IMR-90 (cell line): ENCODE results near the gene CCN6. TPM values are rescaled to one million over a fixed set of nuclear protein-coding genes. Genes with fewer than 3 reads are reported as not detected.

Experiments used
- ATAC-seq: fragments of 200-7000 bp; cut with Tn5 transposase; 2 replicates; pipeline ENCODE4 v1.9.1; 2020; ENCODE audit warnings: low read depth, mild to moderate bottlenecking, moderate library complexity
- BruUV-seq: library from RNA; stranded (reverse); fragments of 400-500 nt; replicated peaks from 2 replicates; lab custom pipeline; 2021; lab: Mats Ljungman, UMichigan
- CTCF ChIA-PET: fragments of 300-600 bp; formaldehyde crosslinking; extraction: SDS; loops from one replicate; lab custom pipeline; 2021; ENCODE audit warnings: antibody characterized with exemption; lab: Yijun Ruan, JAX
- POLR2A ChIA-PET: fragments of 300-600 bp; sonication (Branson Sonifier 250); formaldehyde crosslinking; loops from one replicate; lab custom pipeline; 2022; ENCODE audit warnings: antibody characterized with exemption; ENCODE audit not compliant: unreplicated experiment; lab: Charles Lee
- DNase-seq: peaks from one replicate; pipeline ENCODE4 v3.0.0; 2013
- H2AFZ ChIP-seq: replicated peaks from 2 replicates; pipeline ENCODE3; 2013; ENCODE audit warnings: low read length, mild to moderate bottlenecking; ENCODE audit not compliant: poor library complexity
- H2AK5ac ChIP-seq: 2 replicates; pipeline ENCODE4 v1.6.1; 2013; ENCODE audit warnings: low read depth, low read length, inconsistent platforms
- H2AK9ac ChIP-seq: replicated peaks from 2 replicates; pipeline ENCODE3; 2013; ENCODE audit warnings: mild to moderate bottlenecking, low read depth, low read length, moderate library complexity; ENCODE audit not compliant: poor library complexity
- H2BK120ac ChIP-seq: 2 replicates; pipeline ENCODE4 v1.6.1; 2013; ENCODE audit warnings: low read depth, low read length, inconsistent platforms
- H2BK15ac ChIP-seq: 3 replicates; pipeline ENCODE4 v1.6.1; 2013; ENCODE audit warnings: low read depth, low read length, inconsistent platforms
- H2BK20ac ChIP-seq: 2 replicates; pipeline ENCODE4 v1.6.1; 2013; ENCODE audit warnings: low read depth, mild to moderate bottlenecking, inconsistent platforms, low read length, moderate library complexity
- H2BK5ac ChIP-seq: 2 replicates; pipeline ENCODE4 v1.6.1; 2013; ENCODE audit warnings: mild to moderate bottlenecking, low read depth, low read length, inconsistent platforms; ENCODE audit not compliant: poor library complexity, severe bottlenecking
- H3K14ac ChIP-seq: replicated peaks from 2 replicates; pipeline ENCODE4 v1.6.1; 2013; ENCODE audit warnings: low read depth, low read length, inconsistent platforms
- H3K18ac ChIP-seq: 2 replicates; pipeline ENCODE4 v1.6.1; 2013; ENCODE audit warnings: low read depth, low read length, control low read depth
- H3K23ac ChIP-seq: 2 replicates; pipeline ENCODE4 v1.6.1; 2013; ENCODE audit warnings: low read depth, low read length, inconsistent platforms
- H3K27ac ChIP-seq: 2 replicates; pipeline ENCODE4 v1.5.1; 2013; ENCODE audit warnings: mild to moderate bottlenecking, control low read depth, low read length; ENCODE audit not compliant: insufficient read depth
- H3K27me3 ChIP-seq: 2 replicates; pipeline ENCODE4 v1.6.1; 2013; ENCODE audit warnings: low read length; ENCODE audit not compliant: control insufficient read depth, insufficient read depth
- H3K36me3 ChIP-seq: 2 replicates; pipeline ENCODE4 v1.6.1; 2013; ENCODE audit warnings: low read length, mixed read lengths; ENCODE audit not compliant: control insufficient read depth, insufficient read depth
- H3K4ac ChIP-seq: 2 replicates; pipeline ENCODE4 v1.6.1; 2013; ENCODE audit warnings: low read depth, low read length, inconsistent platforms
- H3K4me1 ChIP-seq: 2 replicates; pipeline ENCODE4 v1.6.1; 2013; ENCODE audit warnings: low read length, mixed read lengths; ENCODE audit not compliant: control insufficient read depth, insufficient read depth
- H3K4me2 ChIP-seq: 2 replicates; pipeline ENCODE4 v1.6.1; 2013; ENCODE audit warnings: low read depth, mild to moderate bottlenecking, control low read depth, low read length, moderate library complexity
- H3K4me3 ChIP-seq: 2 replicates; pipeline ENCODE4 v1.5.1; 2013; ENCODE audit warnings: low read depth, mild to moderate bottlenecking, control low read depth, low read length, moderate library complexity; ENCODE audit not compliant: insufficient read depth
- H3K56ac ChIP-seq: 2 replicates; pipeline ENCODE4 v1.6.1; 2013; ENCODE audit warnings: low read length, inconsistent platforms; ENCODE audit not compliant: insufficient read depth; ENCODE audit errors: extremely low read depth
- H3K79me1 ChIP-seq, 2 experiments: 2 replicates each; pipeline ENCODE4 v1.6.1; 2013; ENCODE audit warnings: low read length in 2 of 2, inconsistent platforms in 1 of 2, low read depth in 1 of 2
- H3K9ac ChIP-seq: 2 replicates; pipeline ENCODE4 v1.6.1; 2013; ENCODE audit warnings: low read depth, low read length, control low read depth
- H3K9me1 ChIP-seq: 2 replicates; pipeline ENCODE4 v1.6.1; 2013; ENCODE audit warnings: low read length, inconsistent platforms; ENCODE audit not compliant: insufficient read depth
- H3K9me3 ChIP-seq: 2 replicates; pipeline ENCODE4 v1.6.1; 2013; ENCODE audit warnings: low read length; ENCODE audit not compliant: control insufficient read depth, insufficient read depth
- H4K20me1 ChIP-seq: 2 replicates; pipeline ENCODE4 v1.6.1; 2013; ENCODE audit warnings: low read length, inconsistent platforms; ENCODE audit not compliant: insufficient read depth
- H4K5ac ChIP-seq: 2 replicates; pipeline ENCODE4 v1.6.1; 2013; ENCODE audit warnings: mild to moderate bottlenecking, low read depth, low read length, control low read depth
- H4K8ac ChIP-seq, 2 experiments: 2 replicates each; pipeline ENCODE4 v1.6.1; 2013; ENCODE audit warnings: low read depth in 2 of 2, low read length in 2 of 2, control low read depth in 1 of 2, inconsistent platforms in 1 of 2
- H4K91ac ChIP-seq: 2 replicates; pipeline ENCODE4 v1.6.1; 2013; ENCODE audit warnings: low read depth, low read length, inconsistent platforms; ENCODE audit not compliant: insufficient read depth
- CEBPB ChIP-seq: IDR thresholded peaks from 2 replicates; pipeline ENCODE4 v1.6.1; 2012; ENCODE audit warnings: low read depth, low read length, improper control_type of control experiment
- CHD1 ChIP-seq: IDR thresholded peaks from 2 replicates; pipeline ENCODE4 v1.6.1; 2012; ENCODE audit warnings: low read depth, low read length, improper control_type of control experiment
- FOS ChIP-seq: fragments of 150-350 bp; IDR thresholded peaks from 2 replicates; pipeline ENCODE4 v1.6.1; 2016; ENCODE audit warnings: low read depth, low read length
- NFE2L2 ChIP-seq: fragments of 150-350 bp; IDR thresholded peaks from 2 replicates; pipeline ENCODE4 v1.6.1; 2016; ENCODE audit warnings: low read depth, mild to moderate bottlenecking, low read length
- POLR2A ChIP-seq: IDR thresholded peaks from 2 replicates; pipeline ENCODE4 v1.6.1; 2012; ENCODE audit warnings: mild to moderate bottlenecking, low read depth, low read length
- RAD21 ChIP-seq: IDR thresholded peaks from 2 replicates; pipeline ENCODE4 v1.6.1; 2012; ENCODE audit warnings: low read length, improper control_type of control experiment
- RCOR1 ChIP-seq: IDR thresholded peaks from 2 replicates; pipeline ENCODE4 v1.6.1; 2012; ENCODE audit warnings: mild to moderate bottlenecking, low read length, improper control_type of control experiment; ENCODE audit not compliant: insufficient replicate concordance
- WGBS, 2 experiments: methylation state at CpG; one replicate each; pipeline versions ENCODE4 v1.1.5 to v1.1.7; 2013; ENCODE audit warnings: missing lambda C conversion rate in 2 of 2; ENCODE audit not compliant: insufficient read length in 1 of 2; ENCODE audit errors: extremely low coverage in 2 of 2; 5-methylcytosine and 5-hydroxymethylcytosine counted together
- dilution Hi-C: fragments of 300-500 bp; cut with HindIII; formaldehyde crosslinking; loops from one replicate; pipeline ENCODE4 v1.14.3; 2018; ENCODE audit warnings: low sequenced_read_pairs; ENCODE audit not compliant: unreplicated experiment
- in situ Hi-C: fragments of 300-500 bp; cut with MboI; formaldehyde crosslinking; loops from 3 replicates; pipeline ENCODE4 v1.14.3; 2019; ENCODE audit warnings: low sequenced_read_pairs, inconsistent platforms, mixed read lengths
- intact Hi-C: fragments of 100-400 bp; cut with micrococcal nuclease; formaldehyde crosslinking; loops from 2 replicates; pipeline ENCODE4 v1.10.0; 2022
- polyA plus RNA-seq, 3 experiments: library from polyadenylated mRNA; depleted of rRNA; stranded (reverse); fragments of >200 nt; gene quantifications; 2 replicates each; pipeline ENCODE4 v1.2.3, GENCODE V29; 2012; ENCODE audit warnings: low replicate concordance in 1 of 3
- total RNA-seq: library from RNA; depleted of rRNA; stranded (reverse); fragments of >200 nt; gene quantifications from 2 replicates; pipeline ENCODE4 v1.2.3, GENCODE V29; 2012
- TF ChIP-seq, protein P1 (sequence below): conservative IDR thresholded peaks from 2 replicates; pipeline ENCODE4 v1.5.1; 2012; ENCODE audit warnings: mild to moderate bottlenecking, low read depth, low read length, improper control_type of control experiment

Gene CCN6
- total and polyA plus RNA-seq, 2 of the 4 experiments (the other 2 are of a cell fraction), result not detected

DNA sequence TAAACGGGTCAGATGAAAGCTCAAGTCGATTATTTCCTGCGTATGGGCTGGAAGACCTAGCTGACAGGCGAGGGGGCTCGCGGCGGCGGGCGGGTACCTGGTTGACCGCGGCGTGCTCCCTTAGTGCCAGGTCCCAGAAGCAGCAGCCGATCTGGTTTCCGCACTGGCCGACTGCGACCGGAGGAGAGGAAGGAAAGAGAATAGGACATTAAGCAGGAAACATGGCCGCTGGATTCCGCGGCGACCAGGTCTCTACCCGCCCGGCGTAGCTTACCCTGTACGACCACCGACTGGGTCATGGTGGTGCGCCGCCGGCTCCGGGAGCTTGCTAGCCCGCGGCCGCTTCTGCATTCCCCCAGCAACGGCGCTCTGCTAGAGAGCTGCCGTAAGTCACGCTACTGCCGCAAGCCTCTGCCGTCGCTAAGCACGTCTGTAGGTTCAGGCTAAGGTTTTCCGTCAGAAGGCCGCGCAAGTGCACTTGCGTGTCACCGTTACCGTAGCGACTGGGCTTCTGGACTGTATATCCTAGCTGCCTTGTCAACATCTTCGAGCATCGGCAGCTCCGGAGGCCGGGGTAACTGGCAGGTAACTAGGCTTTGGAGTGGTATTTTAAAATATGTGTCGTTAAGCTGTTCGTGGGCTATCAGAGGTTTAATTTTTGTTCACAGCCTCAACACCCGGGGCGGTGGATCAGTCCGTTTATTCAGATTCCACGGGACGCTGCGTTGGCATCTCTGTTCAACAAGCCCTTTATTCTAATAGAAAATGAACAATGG lies 33.4 kb downstream of the CCN6 start, which contains the start of the genes FAM229B and TUBE1 (continued):
- TF ChIP-seq RAD21 (0 out of 2 replicates have a peak, but pooled peaks have one; percentile 3), CHD1 (no peak), NFE2L2 (no peak)

GRCh38 chr6:112087916-112088315 lies 34.0 kb downstream of the CCN6 start:
- Histone ChIP-seq H2AK9ac (no peak overlapping the region), H3K79me1 (peaks cover 3 to 7% of the 10 kb centered on the region in 2 experiments; a peak in 1 of 4 replicates), H2AFZ (peak overlapping the region; percentile 95), H3K4me1 (no peaks in the 10 kb centered on the region), H4K20me1 (no peaks in the 10 kb centered on the region), H3K9me3 (no peaks in the 10 kb centered on the region), H3K9ac (peak overlapping the region; percentile 59; the same call in 1 of the 2 replicates), H3K4me2 (peak overlapping the region; percentile 98), H3K27me3 (no peaks in the 10 kb centered on the region), H3K9me1 (no peaks in the 10 kb centered on the region), H3K4me3 (peak overlapping the region; percentile 69), H2AK5ac (no peak overlapping the region), H3K27ac (no peak overlapping the region), H3K23ac (peak overlapping the region; percentile 75), H4K8ac (peak overlapping the region; percentile 25 to 82; a peak in 3 of 4 replicates), H4K91ac (0 out of 2 replicates have a peak overlapping the region, but pooled peaks have one; percentile 9), H4K5ac (peak overlapping the region; percentile 10; the same call in 1 of the 2 replicates), H2BK15ac (no peak overlapping the region), H3K14ac (peak overlapping the region; percentile 71), H2BK5ac (peak overlapping the region; percentile 4), H2BK20ac (no peak overlapping the region), H3K18ac (no peak overlapping the region; the same call in 1 of the 2 replicates), H3K36me3 (no peaks in the 10 kb centered on the region), H2BK120ac (0 out of 2 replicates have a peak overlapping the region, but pooled peaks have one; percentile 39), H3K56ac (peak overlapping the region; percentile 7; the same call in 1 of the 2 replicates), H3K4ac (peak overlapping the region; percentile 45; the same call in 1 of the 2 replicates)
- peak; percentile 7 for DNase-seq
- WGBS, 2 experiments, result no CpG with 5 or more reads among the region's 7 CpGs
- intact Hi-C loops (loop anchor here (2.0 kb wide), 1 partner anchor 75 kb away; no protein-coding TSS in a partner anchor), dilution Hi-C loops (no loop called here), in situ Hi-C loops (no loop called here)
- CTCF ChIA-PET, result interaction anchor here (0.7 to 2.4 kb wide), 6 partner anchors 8 to 85 kb away, joined by 3 to 13 read pairs (median 3); no protein-coding TSS in a partner anchor
- no TSS peak for BruUV-seq
- ATAC-seq, result no peak
- no peak for TF ChIP-seq CEBPB
- no peak for TF ChIP-seq CHD1
- TF ChIP-seq FOS, result no peak
- TF ChIP-seq, protein P1, sequence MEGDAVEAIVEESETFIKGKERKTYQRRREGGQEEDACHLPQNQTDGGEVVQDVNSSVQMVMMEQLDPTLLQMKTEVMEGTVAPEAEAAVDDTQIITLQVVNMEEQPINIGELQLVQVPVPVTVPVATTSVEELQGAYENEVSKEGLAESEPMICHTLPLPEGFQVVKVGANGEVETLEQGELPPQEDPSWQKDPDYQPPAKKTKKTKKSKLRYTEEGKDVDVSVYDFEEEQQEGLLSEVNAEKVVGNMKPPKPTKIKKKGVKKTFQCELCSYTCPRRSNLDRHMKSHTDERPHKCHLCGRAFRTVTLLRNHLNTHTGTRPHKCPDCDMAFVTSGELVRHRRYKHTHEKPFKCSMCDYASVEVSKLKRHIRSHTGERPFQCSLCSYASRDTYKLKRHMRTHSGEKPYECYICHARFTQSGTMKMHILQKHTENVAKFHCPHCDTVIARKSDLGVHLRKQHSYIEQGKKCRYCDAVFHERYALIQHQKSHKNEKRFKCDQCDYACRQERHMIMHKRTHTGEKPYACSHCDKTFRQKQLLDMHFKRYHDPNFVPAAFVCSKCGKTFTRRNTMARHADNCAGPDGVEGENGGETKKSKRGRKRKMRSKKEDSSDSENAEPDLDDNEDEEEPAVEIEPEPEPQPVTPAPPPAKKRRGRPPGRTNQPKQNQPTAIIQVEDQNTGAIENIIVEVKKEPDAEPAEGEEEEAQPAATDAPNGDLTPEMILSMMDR, result no peak
- no peak for TF ChIP-seq RCOR1
- no peak for TF ChIP-seq POLR2A
- POLR2A ChIA-PET, result no interaction called here
